Endothelial cell of umbilical vein (primary cell): Measurements from ENCODE around the gene TNFAIP6. TPM values are rescaled to one million over a fixed set of nuclear protein-coding genes. Genes with fewer than 3 reads are reported as not detected.

Experiments used
- BruUV-seq: library from RNA; stranded (reverse); fragments of 400-500 nt; replicated peaks from 2 replicates; lab custom pipeline; 2021; lab: Mats Ljungman, UMichigan
- CTCF ChIA-PET: fragments of 300-600, 350-600 bp; sonication (Branson Sonifier 250); formaldehyde crosslinking; loops from one replicate; lab custom pipeline; 2021; ENCODE audit warnings: antibody characterized with exemption, inconsistent platforms; lab: Charles Lee
- POLR2A ChIA-PET: fragments of 300-600, 350-600 bp; sonication (Branson Sonifier 250); formaldehyde crosslinking; loops from one replicate; lab custom pipeline; 2021; ENCODE audit warnings: antibody characterized with exemption, inconsistent platforms; lab: Charles Lee
- DNase-seq: peaks from one replicate; pipeline ENCODE4 v3.0.0-alpha.2; 2011; ENCODE audit warnings: low read depth, low spot score
- FAIRE-seq: peaks from 2 replicates; lab custom pipeline; 2011; peaks lifted over from hg19 to GRCh38; lab: Jason Lieb, UNC
- H2AFZ ChIP-seq: 2 replicates; pipeline ENCODE4 v1.6.0; 2012; ENCODE audit warnings: low read depth, low read length, control low read depth, inconsistent platforms
- H3K27ac ChIP-seq: 2 replicates; pipeline ENCODE4 v1.5.1; 2011; ENCODE audit warnings: low read depth, mild to moderate bottlenecking, control low read depth, low read length, moderate library complexity; ENCODE audit not compliant: insufficient read depth
- H3K27me3 ChIP-seq, 2 experiments: 2 replicates each; pipeline versions ENCODE4 v1.6.0 to v1.6.1; 2011; ENCODE audit warnings: low read length in 2 of 2, mixed read lengths in 1 of 2; ENCODE audit not compliant: control insufficient read depth in 2 of 2, insufficient read depth in 2 of 2
- H3K36me3 ChIP-seq, 2 experiments: 2 replicates in 1 of 2; 3 replicates in 1 of 2; pipeline ENCODE4 v1.5.1; 2011; ENCODE audit warnings: low read length in 2 of 2, mild to moderate bottlenecking in 1 of 2, moderate library complexity in 1 of 2; ENCODE audit not compliant: control insufficient read depth in 2 of 2, insufficient read depth in 2 of 2; ENCODE audit errors: extremely low read depth in 1 of 2
- H3K4me1 ChIP-seq: 3 replicates; pipeline ENCODE4 v1.5.1; 2011; ENCODE audit warnings: mild to moderate bottlenecking, low read length; ENCODE audit not compliant: control insufficient read depth, insufficient read depth; ENCODE audit errors: extremely low read depth
- H3K4me2 ChIP-seq: 2 replicates; pipeline ENCODE4 v1.6.1; 2011; ENCODE audit warnings: low read length, control low read depth, mixed read lengths; ENCODE audit not compliant: insufficient read depth
- H3K4me3 ChIP-seq, 3 experiments: fragments of 200-600 bp in 1 of 3; sonication (generic), shearing (Covaris generic) in 1 of 3; replicated peaks in 1 of 3; 2 replicates each; pipeline ENCODE4 v1.5.1; 2011 to 2016; ENCODE audit warnings: control low read depth in 3 of 3, low read length in 3 of 3, mild to moderate bottlenecking in 2 of 3, inconsistent platforms in 1 of 3, low read depth in 1 of 3, moderate library complexity in 1 of 3; ENCODE audit not compliant: insufficient read depth in 1 of 3
- H3K79me2 ChIP-seq: 2 replicates; pipeline ENCODE4 v1.6.0; 2012; ENCODE audit warnings: low read length, inconsistent platforms; ENCODE audit not compliant: control insufficient read depth, insufficient read depth
- H3K9ac ChIP-seq: replicated peaks from 2 replicates; pipeline ENCODE3; 2011; ENCODE audit warnings: low read length, control low read depth; ENCODE audit not compliant: insufficient read depth; ENCODE audit errors: extremely low read depth
- H3K9me1 ChIP-seq: replicated peaks from 3 replicates; pipeline ENCODE4 v1.6.0; 2011; ENCODE audit warnings: mild to moderate bottlenecking, low read length; ENCODE audit not compliant: control insufficient read depth, insufficient read depth; ENCODE audit errors: extremely low read depth
- H3K9me3 ChIP-seq: replicated peaks from 2 replicates; pipeline ENCODE4 v1.5.1; 2012; ENCODE audit warnings: low read length, inconsistent platforms; ENCODE audit not compliant: control insufficient read depth, insufficient read depth
- H4K20me1 ChIP-seq: replicated peaks from 2 replicates; pipeline ENCODE3; 2011; ENCODE audit warnings: mild to moderate bottlenecking, low read length; ENCODE audit not compliant: control insufficient read depth, insufficient read depth; ENCODE audit errors: extremely low read depth
- EZH2 ChIP-seq: IDR thresholded peaks from 2 replicates; pipeline ENCODE4 v1.6.1; 2012; ENCODE audit warnings: borderline replicate concordance, low read depth, mild to moderate bottlenecking, moderate library complexity, low read length, inconsistent platforms; ENCODE audit not compliant: severe bottlenecking
- FOS ChIP-seq: IDR thresholded peaks from 2 replicates; pipeline ENCODE4 v1.6.1; 2011; ENCODE audit warnings: mild to moderate bottlenecking, low read length, moderate library complexity, borderline replicate concordance; ENCODE audit not compliant: insufficient read depth
- GATA2 ChIP-seq: IDR thresholded peaks from 2 replicates; pipeline ENCODE4 v1.7.0; 2011; ENCODE audit warnings: low read depth, mild to moderate bottlenecking, moderate library complexity, mixed read lengths, low read length; ENCODE audit not compliant: insufficient read length, insufficient read depth
- JUN ChIP-seq: IDR thresholded peaks from 2 replicates; pipeline ENCODE4 v1.6.1; 2011; ENCODE audit warnings: borderline replicate concordance, low read depth; ENCODE audit not compliant: insufficient read length, insufficient read depth
- MYC ChIP-seq: IDR thresholded peaks from one replicate; pipeline ENCODE4 v1.6.1; 2011; ENCODE audit warnings: mild to moderate bottlenecking, low read depth, low read length
- POLR2A ChIP-seq: IDR thresholded peaks from 2 replicates; pipeline ENCODE4 v1.6.1; 2012; ENCODE audit warnings: low read depth, mild to moderate bottlenecking, control low read depth, low read length
- POLR2AphosphoS5 ChIP-seq: IDR thresholded peaks from 2 replicates; pipeline ENCODE4 v1.6.1; 2012; ENCODE audit warnings: low read depth, mild to moderate bottlenecking, control low read depth, low read length, moderate library complexity; ENCODE audit not compliant: insufficient read depth
- dilution Hi-C: fragments of 300-500 bp; cut with MboI; formaldehyde crosslinking; loops from one replicate; pipeline ENCODE4 v1.15.0; 2019; ENCODE audit warnings: low sequenced_read_pairs; ENCODE audit not compliant: extremely low pct_ligation_motif_present
- intact Hi-C: fragments of 100-400 bp; cut with micrococcal nuclease; formaldehyde crosslinking; loops from one replicate; pipeline ENCODE4 v1.10.0; 2022
- polyA plus RNA-seq, 4 experiments: library from polyadenylated mRNA; depleted of rRNA in 3 of 4; stranded (reverse) in 3 of 4; unstranded in 1 of 4; fragments of >200 nt; gene quantifications; 2 replicates each; pipeline versions ENCODE4 v1.2.1 to v1.2.3, GENCODE V29; 2011 to 2012; ENCODE audit warnings: missing spikeins in 1 of 4
- total RNA-seq: library from RNA; stranded (reverse); gene quantifications from 2 replicates; pipeline ENCODE4 v1.2.3, GENCODE V29; 2021
- TF ChIP-seq, protein P1 (sequence below), 2 donors: IDR thresholded peaks; 1 replicate in 1 of 2; 2 replicates in 1 of 2; pipeline ENCODE4 v1.5.1; 2011; ENCODE audit warnings: low read length in 2 of 2, mild to moderate bottlenecking in 2 of 2, moderate library complexity in 2 of 2, control low read depth in 1 of 2, inconsistent platforms in 1 of 2, low read depth in 1 of 2; ENCODE audit not compliant: insufficient read depth in 1 of 2; ENCODE audit errors: extremely low read depth in 1 of 2
- TF ChIP-seq, protein P2 (sequence below): IDR thresholded peaks from 2 replicates; pipeline ENCODE4 v1.6.1; 2011; ENCODE audit not compliant: insufficient read depth, insufficient read length

The TNFAIP6 gene
- total and polyA plus RNA-seq, 2 donors (not counting 3 experiments of a cell fraction or from before 2014, with no cell fraction given) = not detected

DNA sequence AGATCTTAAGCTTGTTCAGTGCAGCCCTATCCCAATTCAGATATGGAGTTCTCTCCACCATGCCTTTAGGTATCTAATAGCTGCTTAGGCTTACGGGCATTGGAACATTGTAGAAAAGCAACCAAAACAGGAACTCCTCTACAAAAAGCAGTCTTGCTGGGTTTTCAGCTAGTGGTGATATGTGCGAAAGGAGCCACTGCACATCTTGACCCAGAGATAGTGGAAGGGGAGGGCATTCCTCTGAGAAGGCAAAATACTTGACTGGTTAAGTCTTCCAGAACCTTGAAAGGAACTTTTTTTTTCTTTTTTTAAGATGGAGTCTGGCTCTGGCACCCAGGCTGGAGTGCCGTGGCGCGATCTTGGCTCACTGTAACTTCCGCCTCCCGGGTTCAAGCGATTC, 2.6 kb upstream of the TNFAIP6 start:
- FAIRE-seq = no peak
- Histone ChIP-seq H3K4me3 (no peak overlapping the region), H4K20me1 (no peaks in the 10 kb centered on the region), H3K27ac (no peak overlapping the region), H2AFZ (no peak overlapping the region), H3K79me2 (no peaks in the 10 kb centered on the region), H3K4me1 (peaks cover 11% of the 10 kb centered on the region), H3K9ac (no peak overlapping the region), H3K4me2 (no peak overlapping the region), H3K9me3 (no peaks in the 10 kb centered on the region), H3K9me1 (no peaks in the 10 kb centered on the region), H3K27me3 (no peaks in the 10 kb centered on the region), H3K36me3 (no peaks in the 10 kb centered on the region)
- CTCF ChIA-PET = no interaction called here
- intact Hi-C loops = loop anchor here (5.0 kb wide), 1 partner anchor 52 kb away; the partner anchor contains the start of gene RIF1
- no peak for DNase-seq
- dilution Hi-C loops = no loop called here
- no TSS peak for BruUV-seq
- no peak for TF ChIP-seq JUN
- POLR2A ChIA-PET = no interaction called here

DNA sequence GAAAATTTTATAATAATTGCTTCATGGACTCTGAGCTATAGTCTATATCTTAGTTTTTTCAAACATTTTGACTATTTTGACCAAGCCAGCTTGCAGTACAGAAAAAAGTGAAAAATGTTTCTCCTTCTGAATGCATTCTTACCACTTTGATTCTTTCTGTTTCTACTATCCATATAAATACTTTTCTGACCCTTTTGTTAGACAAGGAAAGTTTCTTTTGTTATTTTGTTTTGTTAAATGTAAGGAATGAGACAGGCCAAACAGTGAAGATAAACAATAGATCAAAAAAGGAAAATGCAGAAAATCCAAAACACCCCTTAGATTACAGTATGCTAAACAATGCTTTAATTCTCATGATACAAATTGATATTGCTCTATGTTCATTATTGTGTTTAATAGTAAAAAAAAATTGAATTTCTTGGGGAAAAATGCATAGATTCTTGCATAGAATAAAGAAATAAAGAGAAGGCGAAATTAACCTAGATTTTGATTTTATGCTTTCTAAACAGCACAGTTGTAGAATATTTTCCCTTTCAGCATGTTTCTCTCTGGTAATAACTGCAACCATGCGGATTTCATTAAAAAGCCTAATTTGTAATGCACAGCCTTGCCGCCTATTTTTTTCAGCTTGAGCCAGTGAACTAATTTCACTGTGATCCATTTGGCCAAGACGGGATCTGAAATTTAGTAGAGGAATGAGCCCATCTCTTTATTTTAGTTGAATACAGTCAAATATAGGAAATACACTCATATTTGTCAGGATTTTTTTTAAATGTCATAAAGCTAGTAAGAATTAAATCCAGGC, 976 bp downstream of the TNFAIP6 start:
- Histone ChIP-seq H3K4me2 (no peak overlapping the region), H3K9ac (no peak overlapping the region), H3K9me3 (no peaks in the 10 kb centered on the region), H3K27ac (no peak overlapping the region), H3K9me1 (no peaks in the 10 kb centered on the region), H4K20me1 (no peaks in the 10 kb centered on the region), H3K4me1 (no peaks in the 10 kb centered on the region), H3K4me3 (no peak overlapping the region), H3K79me2 (no peaks in the 10 kb centered on the region), H2AFZ (no peak overlapping the region), H3K27me3 (no peaks in the 10 kb centered on the region), H3K36me3 (no peaks in the 10 kb centered on the region)
- DNase-seq = no peak
- dilution Hi-C loops = no loop called here
- no peak for FAIRE-seq
- no TSS peak for BruUV-seq
- no peak for TF ChIP-seq GATA2
- no peak for TF ChIP-seq FOS
- no peak for TF ChIP-seq EZH2
- TF ChIP-seq, protein P1, sequence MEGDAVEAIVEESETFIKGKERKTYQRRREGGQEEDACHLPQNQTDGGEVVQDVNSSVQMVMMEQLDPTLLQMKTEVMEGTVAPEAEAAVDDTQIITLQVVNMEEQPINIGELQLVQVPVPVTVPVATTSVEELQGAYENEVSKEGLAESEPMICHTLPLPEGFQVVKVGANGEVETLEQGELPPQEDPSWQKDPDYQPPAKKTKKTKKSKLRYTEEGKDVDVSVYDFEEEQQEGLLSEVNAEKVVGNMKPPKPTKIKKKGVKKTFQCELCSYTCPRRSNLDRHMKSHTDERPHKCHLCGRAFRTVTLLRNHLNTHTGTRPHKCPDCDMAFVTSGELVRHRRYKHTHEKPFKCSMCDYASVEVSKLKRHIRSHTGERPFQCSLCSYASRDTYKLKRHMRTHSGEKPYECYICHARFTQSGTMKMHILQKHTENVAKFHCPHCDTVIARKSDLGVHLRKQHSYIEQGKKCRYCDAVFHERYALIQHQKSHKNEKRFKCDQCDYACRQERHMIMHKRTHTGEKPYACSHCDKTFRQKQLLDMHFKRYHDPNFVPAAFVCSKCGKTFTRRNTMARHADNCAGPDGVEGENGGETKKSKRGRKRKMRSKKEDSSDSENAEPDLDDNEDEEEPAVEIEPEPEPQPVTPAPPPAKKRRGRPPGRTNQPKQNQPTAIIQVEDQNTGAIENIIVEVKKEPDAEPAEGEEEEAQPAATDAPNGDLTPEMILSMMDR (IDR thresholded peaks at IDR 0.05; ENCODE audit: extremely low read depth in 1 of 2, insufficient read depth in 1 of 2, low read depth in 1 of 2, low read length in 2 of 2) = no peak
- TF ChIP-seq POLR2A = no peak
- no peak for TF ChIP-seq JUN
- TF ChIP-seq, protein P2, sequence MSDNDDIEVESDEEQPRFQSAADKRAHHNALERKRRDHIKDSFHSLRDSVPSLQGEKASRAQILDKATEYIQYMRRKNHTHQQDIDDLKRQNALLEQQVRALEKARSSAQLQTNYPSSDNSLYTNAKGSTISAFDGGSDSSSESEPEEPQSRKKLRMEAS = no peak
- no peak for TF ChIP-seq MYC
- TF ChIP-seq POLR2AphosphoS5 = no peak
- POLR2A ChIA-PET = no interaction called here
- CTCF ChIA-PET = no interaction called here
- intact Hi-C loops = no loop called here
